ENCODE results near the gene MVK. TPM values are rescaled to one million over a fixed set of nuclear protein-coding genes. Genes with fewer than 3 reads are reported as not detected.

MVK gene
- total RNA-seq, 1 experiment from 2014 or later: 19.2 TPM

GRCh38 chr12:109542014-109542413, 31.6 kb upstream of the MVK start:
- Histone ChIP-seq H3K56ac (ENCODE audit: insufficient read length, low read depth, low read length) (no peak overlapping the region), H4K91ac (ENCODE audit: insufficient read length, low read depth, low read length) (no peak overlapping the region), H3K27ac (ENCODE audit: insufficient read length, low read depth, low read length) (no peak overlapping the region), H3K18ac (ENCODE audit: insufficient read length, low read depth, low read length) (no peak overlapping the region), H3K14ac (ENCODE audit: insufficient read depth, low read length) (no peak overlapping the region), H3K23ac (ENCODE audit: insufficient read length, low read depth, low read length) (no peak overlapping the region), H2BK20ac (ENCODE audit: low read depth, low read length, poor library complexity, severe bottlenecking) (no peak overlapping the region), H2AK5ac (ENCODE audit: insufficient read length, low read length) (no peak overlapping the region), H4K5ac (ENCODE audit: insufficient read length, low read depth, low read length) (no peak overlapping the region), H3K79me2 (ENCODE audit: insufficient read depth, low read length) (no peaks in the 10 kb centered on the region), H3K4ac (ENCODE audit: low read depth, low read length) (no peak overlapping the region), H3K9ac (ENCODE audit: extremely low read depth, insufficient read length, low read length) (no peak overlapping the region), H4K20me1 (ENCODE audit: control insufficient read depth, insufficient read depth, insufficient read length) (no peaks in the 10 kb centered on the region), H2BK5ac (ENCODE audit: insufficient read length, low read length) (no peak overlapping the region), H3T11ph (ENCODE audit: low read length) (no peak overlapping the region), H3K23me2 (ENCODE audit: insufficient read length, low read depth, low read length, poor library complexity, severe bottlenecking) (no peaks in the 10 kb centered on the region), H2BK15ac (ENCODE audit: low read depth, low read length) (no peak overlapping the region), H3K4me2 (ENCODE audit: insufficient read depth, insufficient read length, low read length) (no peak overlapping the region), H3K79me1 (ENCODE audit: insufficient read depth, low read depth, low read length, poor library complexity, severe bottlenecking) (no peaks in the 10 kb centered on the region), H2BK120ac (ENCODE audit: low read depth, low read length, poor library complexity, severe bottlenecking) (no peak overlapping the region), H2BK12ac (ENCODE audit: insufficient read length, low read depth, low read length) (no peak overlapping the region), H4K8ac (replicated peaks; ENCODE audit: insufficient read length, low read depth, low read length) (no peak overlapping the region), H2AFZ (ENCODE audit: low read length) (no peak overlapping the region), H3K4me1 (ENCODE audit: insufficient read depth, low read length) (no peaks in the 10 kb centered on the region), H3K27me3 (ENCODE audit: insufficient read depth, low read length) (no peaks in the 10 kb centered on the region), H3K9me3 (ENCODE audit: control insufficient read depth, low read depth, low read length) (no peaks in the 10 kb centered on the region)
- TF ChIP-seq CTCF (conservative IDR thresholded peaks at IDR 0.05): no peak
- Mint-ChIP-seq H3K36me3 (ENCODE audit: insufficient read depth in 1 of 3, low read depth in 3 of 3) (no peaks in the 10 kb centered on the region), H3K9me3 (no peaks in the 10 kb centered on the region), H3K27me3 (ENCODE audit: low read depth) (peaks cover 2% of the 10 kb centered on the region; the same call in 1 of the 2 replicates), H3K27ac (0 out of 7 replicates have a peak overlapping the region, but pooled peaks of 1 of the 3 experiments have one; percentile 49), H3K4me1 (0 out of 4 replicates have a peak, but pooled peaks cover 4 to 6% of the 10 kb centered on the region in 2 experiments), H3K4me3 (no peak overlapping the region)
- no CpG with 5 or more reads among the region's 2 CpGs for WGBS (ENCODE audit: extremely low coverage, insufficient read length, low lambda C conversion rate)
- DNase-seq: no peak

All from H9 (cell line).